GM19463 (cell line): ENCODE results near the gene C6orf62.
A peak's percentile ranks its signal among the peaks of the same experiment; 100 is the strongest.
"Not testable (repeated sequence)": the region's sequence is repeated elsewhere in the genome, so short reads cannot be mapped to it uniquely, and the experiment has no call there.

Source experiments
- ATAC-seq: cut with Tn5 transposase; IDR thresholded peaks from one replicate; pipeline ENCODE4 v1.9.1; 2021; ENCODE audit warnings: mild to moderate bottlenecking, moderate library complexity; ENCODE audit not compliant: unreplicated experiment

The C6orf62 gene

GRCh38 chr6:24743265-24743943, 24.4 kb upstream of the C6orf62 start:
- ATAC-seq = peak; percentile 85

- ATAC-seq = no peak
These were observed 23.3 kb upstream of the C6orf62 start for GRCh38 chr6:24742216-24742738.

DNA sequence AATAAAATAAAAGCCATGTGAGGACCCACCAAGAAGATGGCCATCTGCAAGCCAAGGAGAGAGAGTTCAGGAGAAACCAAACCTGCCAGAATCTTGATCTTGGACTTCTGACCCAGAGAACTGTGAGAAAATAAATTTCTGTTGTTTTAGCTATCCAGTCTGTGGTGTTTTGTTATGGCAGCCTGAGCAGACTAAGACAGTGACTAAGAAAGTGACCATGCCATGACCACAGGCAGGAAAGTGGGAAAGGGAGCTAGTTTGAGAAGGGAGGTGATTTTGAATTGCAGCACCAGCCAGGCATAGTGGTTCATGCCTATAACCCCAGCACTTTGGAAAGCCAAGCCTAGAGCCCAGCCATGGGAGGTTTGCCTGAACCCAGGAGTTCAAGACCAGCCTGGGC, 21.9 kb upstream of the C6orf62 start:
- ATAC-seq = no peak

- no peak for ATAC-seq
These were observed 19.8 kb upstream of the C6orf62 start for GRCh38 chr6:24738741-24739140.

GRCh38 chr6:24734710-24735109, 15.8 kb upstream of the C6orf62 start:
- not testable (repeated sequence) for ATAC-seq

DNA sequence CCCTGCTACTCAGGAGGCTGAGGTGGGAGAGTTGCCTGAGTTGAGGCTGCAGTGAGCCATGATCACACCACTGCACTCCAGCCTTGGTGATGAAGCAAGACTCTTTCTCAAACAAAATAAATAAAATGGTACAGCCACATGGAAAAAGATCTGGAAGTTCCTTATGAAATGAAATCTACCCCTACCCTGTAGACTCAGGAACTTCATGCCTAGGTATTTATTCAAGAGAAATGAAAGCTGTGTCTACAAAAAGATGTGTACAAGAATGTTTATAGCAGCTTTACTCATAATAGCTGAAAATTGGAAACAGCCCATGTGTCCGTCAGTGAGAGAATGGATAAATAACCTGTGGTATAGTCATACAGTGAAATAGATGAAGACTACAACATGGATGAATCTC, 15.2 kb upstream of the C6orf62 start:
- no peak for ATAC-seq

DNA sequence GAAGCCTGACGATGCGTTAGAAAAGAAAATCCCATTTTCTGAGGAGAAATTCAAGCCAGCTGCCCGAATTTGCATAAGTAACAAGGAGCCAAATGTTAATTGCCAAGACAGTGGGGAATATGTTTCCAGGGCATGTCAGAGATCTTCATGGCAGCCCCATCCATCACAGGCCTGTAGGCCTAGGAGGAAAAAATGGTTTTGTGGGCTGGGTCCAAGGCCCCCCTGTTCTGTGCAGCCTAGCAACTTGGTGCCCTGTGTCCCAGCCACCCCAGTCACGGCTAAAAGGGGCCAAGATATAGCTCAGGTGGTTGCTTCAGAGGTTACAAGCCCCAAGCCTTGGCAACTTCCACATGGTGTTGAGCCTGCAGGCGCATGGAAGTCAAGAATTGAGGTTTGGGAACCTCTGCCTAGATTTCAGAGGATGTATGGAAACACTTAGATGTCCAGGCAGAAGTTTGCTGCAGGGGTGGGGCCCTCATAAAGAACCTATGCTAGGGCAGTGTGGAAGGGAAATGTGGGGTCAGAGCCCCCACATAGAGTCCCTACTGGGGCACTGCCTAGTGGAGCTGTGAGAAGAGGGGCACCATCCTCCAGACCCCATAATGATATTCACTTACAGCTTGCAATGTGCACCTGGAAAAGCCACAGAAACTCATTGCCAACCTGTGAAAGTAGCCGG, 12.6 kb upstream of the C6orf62 start:
- not testable (repeated sequence) for ATAC-seq

DNA sequence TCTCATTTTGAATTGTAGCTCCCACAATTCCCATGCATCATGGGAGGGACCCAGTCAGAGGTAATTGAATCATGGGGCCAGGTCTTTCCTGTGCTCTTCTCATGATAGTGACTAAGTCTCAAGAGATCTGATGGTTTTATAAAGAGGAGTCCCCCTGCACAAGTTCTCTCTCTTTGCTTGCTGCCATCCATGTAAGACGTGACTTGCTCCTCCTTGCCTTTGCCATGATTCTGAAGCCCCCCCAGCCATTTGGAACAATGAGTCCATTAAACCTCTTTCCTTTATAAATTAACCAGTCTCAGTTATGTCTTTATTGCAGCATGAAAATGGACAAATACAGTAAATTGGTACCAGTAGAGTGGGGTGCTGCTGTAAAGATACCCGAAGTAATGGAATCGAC, 11.7 kb upstream of the C6orf62 start:
- ATAC-seq = not testable (repeated sequence)

- no peak for ATAC-seq
These were observed 4.3 kb upstream of the C6orf62 start for GRCh38 chr6:24723270-24723669.

DNA sequence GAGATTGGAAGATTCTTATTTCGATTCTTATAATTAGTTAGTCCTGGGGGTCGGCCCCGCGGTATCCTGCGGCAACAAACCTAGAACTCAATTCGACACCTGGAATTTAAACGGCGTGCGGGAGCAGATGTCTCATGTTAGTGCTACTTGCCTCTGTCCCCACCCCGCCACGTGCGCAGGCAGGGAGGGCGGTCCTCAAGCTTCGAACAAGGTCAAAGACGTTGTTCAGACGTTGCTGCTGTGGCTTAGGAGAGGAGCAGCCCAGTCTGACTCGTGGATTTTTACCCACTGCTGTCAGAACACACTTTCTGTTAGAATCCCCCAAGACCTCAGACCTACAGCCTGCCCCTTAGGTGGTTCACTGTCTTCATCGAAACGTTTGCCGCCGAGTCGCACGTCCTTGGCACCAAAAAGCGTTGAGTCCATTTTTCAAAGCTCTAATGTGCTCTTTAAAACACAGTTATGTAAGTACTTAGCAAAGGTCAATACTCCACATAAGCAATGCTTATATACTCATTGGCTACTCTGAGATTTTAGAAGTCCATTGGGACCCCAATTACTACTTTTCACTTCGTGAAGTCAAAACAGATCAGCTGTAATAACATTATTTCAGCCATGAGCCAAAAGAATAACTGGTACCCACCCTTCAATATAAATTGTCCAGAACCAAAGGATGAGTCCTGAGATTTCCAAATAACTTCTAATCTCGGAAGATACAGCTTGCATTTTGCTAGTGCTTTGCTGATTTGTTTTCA, 2.7 kb upstream of the C6orf62 start:
- ATAC-seq = peak; percentile 41

GRCh38 chr6:24720604-24721460, 1.9 kb upstream of the C6orf62 start:
- peak; percentile 85 for ATAC-seq

DNA sequence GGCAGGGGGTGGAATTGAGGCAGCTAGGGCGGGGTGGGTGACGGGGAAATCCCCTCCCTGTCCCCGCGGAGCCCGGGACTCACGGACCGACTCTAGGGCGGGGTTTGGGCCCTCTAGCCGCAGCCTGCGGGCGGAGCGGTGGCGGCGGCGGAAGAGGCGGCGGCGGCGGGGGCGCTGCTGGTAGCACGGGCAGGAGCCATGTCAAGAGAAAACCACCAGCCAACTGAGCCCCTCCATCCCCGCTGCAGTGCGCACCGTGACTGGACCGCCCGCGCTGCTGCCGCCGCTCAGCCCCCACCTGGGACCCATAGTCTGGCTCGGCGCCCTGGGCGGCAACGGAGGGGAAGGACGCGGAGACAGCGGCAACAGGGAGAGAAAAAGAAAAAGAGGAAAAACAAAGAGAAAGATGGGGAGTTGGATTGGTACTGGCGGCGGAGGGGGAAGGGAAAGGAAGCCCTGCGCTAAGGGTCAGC, 1.2 kb upstream of the C6orf62 start:
- no peak for ATAC-seq

DNA sequence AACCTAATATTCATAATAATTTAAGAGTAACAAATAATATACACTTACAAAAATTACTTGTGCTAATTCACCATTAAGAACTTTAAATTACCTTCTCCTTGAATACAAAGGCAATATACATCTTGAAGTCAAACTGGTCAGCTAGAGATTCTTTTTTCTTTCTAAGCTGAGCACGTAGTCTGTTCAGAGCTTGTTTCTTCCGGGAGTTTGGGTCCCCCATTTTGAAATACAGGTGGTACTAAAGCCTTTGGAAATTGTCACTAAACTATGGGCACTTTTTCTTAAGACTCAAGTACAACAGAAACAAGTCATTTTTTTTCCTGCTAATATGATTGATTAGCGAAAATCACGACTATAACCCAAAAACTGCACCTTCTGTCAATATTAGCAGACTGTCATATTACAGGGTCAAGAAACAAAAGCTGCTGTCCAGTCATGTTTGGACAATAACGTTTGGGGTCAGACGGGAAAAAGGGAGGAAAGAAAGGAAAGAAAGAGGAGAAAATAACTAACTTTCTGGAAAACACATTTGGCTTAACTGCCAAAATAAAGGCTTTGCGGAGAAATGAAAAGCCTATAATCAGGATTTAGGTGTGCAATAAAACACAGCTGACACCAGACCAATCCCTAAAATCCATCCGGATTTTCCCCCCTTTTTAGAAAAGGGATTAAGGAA, 367 bp downstream of the C6orf62 start:
- no peak for ATAC-seq

DNA sequence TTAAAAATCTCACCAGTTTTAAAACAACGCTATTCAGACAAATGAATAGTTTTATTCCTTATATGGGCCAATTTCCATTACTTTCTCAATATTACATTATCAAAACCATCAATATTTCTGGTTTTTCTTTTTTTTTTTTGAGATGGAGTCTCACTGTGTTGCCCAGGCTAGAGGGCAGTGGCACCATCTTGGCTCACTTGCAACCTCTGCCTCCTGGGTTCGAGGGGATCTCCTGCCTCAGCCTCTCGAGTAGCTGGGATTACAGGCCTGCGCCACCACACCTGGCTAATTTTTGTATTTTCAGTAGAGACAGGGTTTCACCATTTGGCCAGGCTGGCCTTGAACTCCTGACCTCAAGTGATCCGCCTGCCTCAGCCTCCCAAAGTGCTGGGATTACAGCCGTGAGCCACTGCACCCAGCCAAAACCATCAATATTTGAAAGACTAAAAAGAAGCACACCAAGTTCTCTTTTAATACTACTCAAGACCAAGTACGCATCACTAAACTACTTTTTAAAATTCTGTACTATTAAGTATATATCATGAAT, 2.3 kb downstream of the C6orf62 start:
- not testable (repeated sequence) for ATAC-seq

DNA sequence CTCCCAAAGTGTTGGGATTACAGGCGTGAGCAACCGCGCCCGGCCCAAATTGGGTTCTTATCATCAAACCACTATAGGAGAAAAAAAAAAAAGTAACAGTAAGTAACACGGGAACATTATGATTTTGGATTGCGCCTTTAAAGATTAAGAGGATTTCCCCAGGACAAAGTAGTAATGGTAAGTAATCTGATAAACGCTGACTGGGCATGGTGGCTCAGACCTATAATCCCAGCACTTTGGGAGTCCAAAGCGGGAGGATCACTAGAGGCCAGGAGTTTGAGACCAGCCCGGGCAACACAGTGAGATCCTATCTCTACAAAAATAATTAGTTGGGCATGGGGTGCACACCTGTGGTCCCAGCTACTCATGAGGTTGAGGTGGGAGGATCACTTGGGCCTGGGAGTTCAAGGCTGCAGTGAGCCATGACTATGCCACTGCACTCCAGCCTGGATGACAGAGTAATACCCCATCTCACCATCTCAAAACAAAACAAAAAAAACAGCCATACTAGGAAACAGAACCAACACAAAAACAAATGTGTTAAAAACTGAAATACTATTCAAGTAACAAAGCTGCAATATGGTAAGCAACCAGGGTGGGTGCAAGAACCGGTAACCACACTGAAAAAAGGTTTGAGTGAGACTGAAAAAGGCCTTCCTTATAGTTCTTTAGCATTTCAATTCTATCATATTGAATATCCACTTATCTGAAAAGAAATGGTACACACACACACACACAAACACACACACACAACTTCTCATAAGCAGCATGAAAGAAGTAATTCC, 8.2 kb downstream of the C6orf62 start:
- no peak for ATAC-seq

GRCh38 chr6:24709014-24709711, 9.8 kb downstream of the C6orf62 start:
- ATAC-seq = no peak

GRCh38 chr6:24708612-24709011, 10.3 kb downstream of the C6orf62 start:
- ATAC-seq = no peak

DNA sequence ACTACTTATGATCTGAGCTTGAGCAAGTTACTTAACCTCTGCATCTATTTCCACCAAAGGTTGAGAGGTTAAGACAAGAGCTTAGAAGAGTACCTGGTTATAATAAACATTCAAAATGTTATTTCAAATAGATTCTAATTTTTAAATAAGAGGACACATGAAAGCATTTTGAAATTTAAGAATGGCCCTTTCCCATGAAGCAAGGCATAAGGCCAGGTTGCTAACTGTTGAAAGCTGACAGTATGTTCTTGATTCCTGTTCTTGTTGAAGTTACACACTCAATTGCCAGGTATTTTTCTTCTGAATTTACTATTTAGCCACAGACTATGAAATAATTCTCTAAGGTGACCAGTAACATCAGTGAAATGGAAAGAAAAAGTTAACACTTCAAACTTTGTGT, 14.5 kb downstream of the C6orf62 start:
- ATAC-seq = no peak
